Activated CD8-positive, alpha-beta T cell treated with anti-CD3 and anti-CD28 coated beads for 36 hours (primary cell): ENCODE results near the gene PRM2. TPM values are rescaled to one million over a fixed set of nuclear protein-coding genes. Genes with fewer than 3 reads are reported as not detected.

Source experiments
- ATAC-seq: fragments of 200-7000 bp; cut with Tn5 transposase; one replicate; pipeline ENCODE4 v1.10.0; 2021; ENCODE audit warnings: mild to moderate bottlenecking, moderate library complexity
- CTCF ChIA-PET: fragments of 350-600 bp; sonication (Branson Sonifier 250); formaldehyde crosslinking; loops from one replicate; lab custom pipeline; 2021; ENCODE audit warnings: antibody characterized with exemption; lab: Charles Lee
- POLR2A ChIA-PET: fragments of 350-600 bp; sonication (Branson Sonifier 250); formaldehyde crosslinking; loops from one replicate; lab custom pipeline; 2021; ENCODE audit warnings: antibody characterized with exemption; lab: Charles Lee
- DNase-seq: peaks from one replicate; pipeline ENCODE4 v3.0.0-alpha.2; 2020
- H3K27ac Mint-ChIP-seq: one replicate; pipeline ENCODE4 v1.8.0; 2021; ENCODE audit warnings: mild to moderate bottlenecking, mixed read lengths
- H3K27me3 Mint-ChIP-seq: one replicate; pipeline ENCODE4 v1.8.0; 2021; ENCODE audit warnings: mixed read lengths
- H3K36me3 Mint-ChIP-seq: one replicate; pipeline ENCODE4 v1.8.0; 2021; ENCODE audit warnings: low read depth, mixed read lengths
- H3K4me1 Mint-ChIP-seq: one replicate; pipeline ENCODE4 v1.8.0; 2021; ENCODE audit warnings: low read depth, mixed read lengths
- H3K4me3 Mint-ChIP-seq: one replicate; pipeline ENCODE4 v1.8.0; 2021; ENCODE audit warnings: mild to moderate bottlenecking, moderate library complexity, mixed read lengths
- H3K9me3 Mint-ChIP-seq: one replicate; pipeline ENCODE4 v1.8.0; 2021; ENCODE audit warnings: mixed read lengths
- intact Hi-C: fragments of 100-400 bp; cut with micrococcal nuclease; formaldehyde crosslinking; loops from one replicate; pipeline ENCODE4 v1.10.0; 2022
- total RNA-seq, 2 experiments: library from RNA; stranded (reverse); gene quantifications; one replicate each; pipeline ENCODE4 v1.2.3, GENCODE V29; 2021
- TF ChIP-seq, protein P1 (sequence below): fragments of 200-600 bp; IDR thresholded peaks from one replicate; pipeline ENCODE4 v1.8.0; 2022; ENCODE audit warnings: antibody characterized with exemption, mild to moderate bottlenecking

Gene PRM2
- total RNA-seq, 2 experiments from 2014 or later = not detected

DNA sequence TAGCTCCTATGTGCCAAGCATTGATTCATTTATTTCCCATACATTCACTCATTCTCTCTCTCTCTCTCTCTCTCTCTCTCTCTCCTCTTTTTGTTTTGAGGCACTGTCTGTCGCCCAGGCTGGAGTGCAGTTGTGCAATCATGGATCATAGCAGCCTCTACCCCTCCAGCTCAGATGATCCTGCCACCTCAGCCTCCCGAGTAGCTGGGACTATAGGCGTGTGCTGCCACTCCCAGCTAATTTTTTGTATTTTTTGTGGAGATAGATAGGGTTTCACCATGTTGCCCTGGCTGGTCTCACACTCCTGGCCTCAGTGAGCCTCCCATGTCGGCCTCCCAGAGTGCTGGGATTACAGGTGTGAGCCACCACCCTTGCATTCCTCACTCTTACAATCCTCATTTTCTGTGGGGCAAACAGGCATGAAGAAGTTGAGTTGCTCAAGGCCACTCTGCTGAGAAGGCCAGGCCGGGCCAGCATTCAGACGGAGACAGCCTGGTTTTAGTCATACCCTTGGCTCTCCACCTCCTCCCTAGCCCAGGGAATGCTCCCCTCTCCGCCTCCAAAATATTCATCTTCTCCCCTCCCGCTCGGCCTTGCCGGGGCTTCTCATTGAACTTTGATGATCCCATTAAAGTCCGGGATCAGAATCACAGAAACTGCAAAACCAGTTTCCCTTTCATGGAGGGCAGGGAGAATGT lies 765 bp upstream of the PRM2 start:
- no peaks in the 10 kb centered on the region for H3K4me1 Mint-ChIP-seq
- ChIA-PET POLR2A (interaction anchor here (0.6 to 0.7 kb wide), 2 partner anchors 9 to 25 kb away, joined by 3 read pairs; no protein-coding TSS in a partner anchor), CTCF (interaction anchor here (0.5 kb wide), 1 partner anchor 19 kb away, joined by 3 read pairs; no protein-coding TSS in a partner anchor)
- no peaks in the 10 kb centered on the region for H3K9me3 Mint-ChIP-seq
- no peaks in the 10 kb centered on the region for H3K36me3 Mint-ChIP-seq
- H3K27ac Mint-ChIP-seq = no peak overlapping the region
- no peaks in the 10 kb centered on the region for H3K27me3 Mint-ChIP-seq
- DNase-seq (no peak), ATAC-seq (no peak)
- intact Hi-C loops = no loop called here
- H3K4me3 Mint-ChIP-seq = no peak overlapping the region
- TF ChIP-seq, protein P1, sequence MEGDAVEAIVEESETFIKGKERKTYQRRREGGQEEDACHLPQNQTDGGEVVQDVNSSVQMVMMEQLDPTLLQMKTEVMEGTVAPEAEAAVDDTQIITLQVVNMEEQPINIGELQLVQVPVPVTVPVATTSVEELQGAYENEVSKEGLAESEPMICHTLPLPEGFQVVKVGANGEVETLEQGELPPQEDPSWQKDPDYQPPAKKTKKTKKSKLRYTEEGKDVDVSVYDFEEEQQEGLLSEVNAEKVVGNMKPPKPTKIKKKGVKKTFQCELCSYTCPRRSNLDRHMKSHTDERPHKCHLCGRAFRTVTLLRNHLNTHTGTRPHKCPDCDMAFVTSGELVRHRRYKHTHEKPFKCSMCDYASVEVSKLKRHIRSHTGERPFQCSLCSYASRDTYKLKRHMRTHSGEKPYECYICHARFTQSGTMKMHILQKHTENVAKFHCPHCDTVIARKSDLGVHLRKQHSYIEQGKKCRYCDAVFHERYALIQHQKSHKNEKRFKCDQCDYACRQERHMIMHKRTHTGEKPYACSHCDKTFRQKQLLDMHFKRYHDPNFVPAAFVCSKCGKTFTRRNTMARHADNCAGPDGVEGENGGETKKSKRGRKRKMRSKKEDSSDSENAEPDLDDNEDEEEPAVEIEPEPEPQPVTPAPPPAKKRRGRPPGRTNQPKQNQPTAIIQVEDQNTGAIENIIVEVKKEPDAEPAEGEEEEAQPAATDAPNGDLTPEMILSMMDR = no peak

DNA sequence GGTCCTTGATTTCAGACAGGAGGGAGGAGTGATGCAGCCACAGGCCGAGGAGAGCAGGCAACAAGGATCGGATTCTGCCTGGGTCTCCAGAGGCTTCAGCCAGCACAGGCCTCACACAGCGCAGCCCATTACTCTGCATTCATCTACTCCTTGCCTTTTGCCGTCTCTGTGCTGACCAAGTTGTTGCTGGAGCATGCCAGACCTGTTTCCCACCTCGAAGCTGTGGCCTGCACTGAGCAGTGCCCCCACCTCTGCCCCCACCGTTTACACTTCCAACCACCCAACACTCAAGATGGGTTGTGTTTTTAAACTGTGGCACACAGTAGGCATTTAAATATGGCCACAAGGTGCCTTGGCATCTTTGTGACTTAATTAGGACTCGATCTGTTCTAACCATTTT lies 1.3 kb downstream of the PRM2 start:
- no peaks in the 10 kb centered on the region for H3K4me1 Mint-ChIP-seq
- no peak for DNase-seq
- H3K27ac Mint-ChIP-seq = no peak overlapping the region
- ChIA-PET CTCF (no interaction called here), POLR2A (no interaction called here)
- TF ChIP-seq, protein P1 = no peak
- no peaks in the 10 kb centered on the region for H3K27me3 Mint-ChIP-seq
- H3K9me3 Mint-ChIP-seq = no peaks in the 10 kb centered on the region
- ATAC-seq = no peak
- intact Hi-C loops = no loop called here
- no peak overlapping the region for H3K4me3 Mint-ChIP-seq
- H3K36me3 Mint-ChIP-seq = no peaks in the 10 kb centered on the region

DNA sequence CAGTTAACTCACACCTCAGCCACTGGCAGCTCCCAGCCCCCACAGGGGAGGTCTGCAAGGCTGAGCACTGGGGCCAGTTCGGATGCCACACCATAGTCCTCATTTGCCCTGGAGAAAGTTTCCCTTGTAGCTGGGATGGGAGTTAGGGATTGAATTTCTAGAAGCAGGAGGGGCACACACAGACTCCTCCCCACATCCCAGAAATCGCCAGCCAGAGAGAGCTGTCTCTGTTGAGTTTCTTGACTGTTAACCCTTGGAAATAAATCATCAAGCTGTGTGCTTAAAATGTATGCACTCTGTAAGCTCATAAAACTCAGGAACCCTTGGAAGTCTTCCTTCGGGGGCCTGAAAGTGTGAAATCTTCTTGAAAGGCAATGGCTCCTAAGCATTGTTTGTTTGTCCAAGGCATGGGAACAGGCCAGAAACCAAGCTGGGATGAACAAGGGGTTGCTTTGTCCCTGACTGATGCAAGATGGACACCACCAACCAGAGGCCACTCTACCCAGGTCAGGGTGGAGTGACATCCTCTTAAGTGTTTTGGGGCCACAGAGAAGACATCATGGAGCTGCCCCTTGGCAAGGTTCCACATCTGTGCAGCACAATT lies 2.5 kb downstream of the PRM2 start:
- Mint-ChIP-seq H3K27me3 (no peaks in the 10 kb centered on the region), H3K9me3 (no peaks in the 10 kb centered on the region), H3K36me3 (no peaks in the 10 kb centered on the region), H3K4me1 (no peaks in the 10 kb centered on the region), H3K27ac (no peak overlapping the region), H3K4me3 (no peak overlapping the region)
- no peak for ATAC-seq
- ChIA-PET POLR2A (interaction anchor here (0.9 to 2.0 kb wide), 5 partner anchors 10 to 86 kb away, joined by 3 to 7 read pairs (median 3); no protein-coding TSS in a partner anchor), CTCF (interaction anchor here (0.7 to 1.3 kb wide), 3 partner anchors 9 to 15 kb away, joined by 3 to 4 read pairs (median 3); no protein-coding TSS in a partner anchor)
- TF ChIP-seq, protein P1 = no peak
- DNase-seq = no peak
- intact Hi-C loops = no loop called here

DNA sequence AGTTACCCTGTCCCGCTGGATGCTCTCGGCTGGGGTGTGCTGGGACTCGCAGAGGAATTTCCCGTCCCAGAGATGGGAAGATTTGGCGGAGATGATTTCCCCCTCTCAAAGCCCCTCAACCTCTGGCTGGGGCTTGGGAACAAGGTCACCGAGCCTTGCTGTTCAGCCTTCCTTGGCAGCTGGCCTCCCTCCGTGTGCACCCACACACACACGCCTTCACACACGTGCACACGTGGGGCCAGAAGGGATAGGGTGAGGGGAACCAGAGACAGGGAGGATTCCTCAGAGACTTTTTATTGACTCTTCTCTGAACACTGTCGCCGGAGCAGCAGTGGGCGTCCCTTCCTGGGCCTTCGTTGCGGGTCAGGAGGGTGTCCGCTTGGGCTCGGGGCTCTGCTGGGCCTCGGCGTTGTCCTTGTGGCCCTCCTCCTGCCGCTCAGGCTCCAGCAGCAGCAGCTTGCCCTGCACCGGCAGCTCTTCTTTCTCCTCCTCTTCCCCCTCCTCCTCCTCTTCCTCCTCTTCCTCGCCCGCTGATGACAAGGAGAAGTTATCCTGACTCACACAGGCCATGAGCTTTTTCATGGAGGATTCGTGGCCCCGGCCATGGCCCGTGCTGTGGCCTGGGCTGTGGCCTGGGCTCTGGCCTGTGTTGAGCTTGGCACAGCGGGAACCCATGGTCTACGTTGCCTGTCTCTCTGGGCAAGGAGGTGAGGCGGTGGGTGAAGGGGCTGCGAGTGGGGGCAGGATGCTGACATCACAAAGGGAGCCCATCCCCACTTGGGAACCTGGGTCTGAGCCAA lies 3.2 kb downstream of the PRM2 start, which contains the start of gene PRM3:
PRM3 (minus strand) TSS at position 709 of the 800 bp plus-strand sequence; CDS start at position 675, 34 bp downstream.
- CTCF ChIA-PET = interaction anchor here (0.7 to 1.3 kb wide), 3 partner anchors 9 to 14 kb away, joined by 3 to 4 read pairs (median 3); no protein-coding TSS in a partner anchor
- Mint-ChIP-seq H3K27ac (no peak within 1 kb of the TSS), H3K9me3 (no peaks in the 10 kb centered on the region), H3K36me3 (no peaks in the 10 kb centered on the region), H3K4me3 (no peak within 1 kb of the TSS), H3K27me3 (no peaks in the 10 kb centered on the region), H3K4me1 (no peaks in the 10 kb centered on the region)
- ATAC-seq (no peak), DNase-seq (no peak)
- intact Hi-C loops = no loop called here
- TF ChIP-seq, protein P1 = no peak
- POLR2A ChIA-PET = interaction anchor here (0.9 to 2.0 kb wide), 6 partner anchors 9 to 86 kb away, joined by 3 to 7 read pairs (median 3); no protein-coding TSS in a partner anchor
